ENCODE measurements around the gene TTI1. TPM values are rescaled to one million over a fixed set of nuclear protein-coding genes. Genes with fewer than 3 reads are reported as not detected.

The TTI1 gene
- total and polyA plus RNA-seq, 2 experiments from 2014 or later = 17.8 to 56.4 TPM

GRCh38 chr20:38081575-38081974 lies 48.3 kb upstream of the TTI1 start:
- no peaks in the 10 kb centered on the region; the same call in 2 of the 3 replicates for H3K4me1 Mint-ChIP-seq
- H3K27ac Mint-ChIP-seq = no peak overlapping the region
- no peak overlapping the region for H3K4me2 ChIP-seq
- H3K27me3 ChIP-seq (ENCODE audit: insufficient read depth) = no peaks in the 10 kb centered on the region
- H3K27ac ChIP-seq (ENCODE audit: low read depth) = no peak overlapping the region
- no peaks in the 10 kb centered on the region for H3K27me3 Mint-ChIP-seq (ENCODE audit: insufficient read depth, low read depth, poor library complexity)
- ATAC-seq (no peak), DNase-seq (ENCODE audit: low spot score) (no peak)
- H3K4me3 ChIP-seq = no peak overlapping the region
- H3K9me2 ChIP-seq (ENCODE audit: insufficient read depth) = no peaks in the 10 kb centered on the region
- peaks cover 17% of the 10 kb centered on the region for H4K20me1 ChIP-seq (replicated peaks; ENCODE audit: insufficient read depth)
- H3K36me3 ChIP-seq (ENCODE audit: insufficient read depth) = 0 out of 2 replicates have a peak, but pooled peaks cover 3% of the 10 kb centered on the region
- H3K9me3 Mint-ChIP-seq = no peaks in the 10 kb centered on the region
- peaks cover 51% of the 10 kb centered on the region for H3K79me2 ChIP-seq (replicated peaks; ENCODE audit: insufficient read depth)
- H3K4me1 ChIP-seq (ENCODE audit: insufficient read depth) = no peaks in the 10 kb centered on the region
- no peak overlapping the region for H2AFZ ChIP-seq
- H3F3A ChIP-seq (replicated peaks; ENCODE audit: low read depth) = no peaks in the 10 kb centered on the region
- no peak overlapping the region for H3K4me3 Mint-ChIP-seq
- TF ChIP-seq CREB1 (CRISPR knock-in tag; IDR thresholded peaks at IDR 0.05; ENCODE audit: low read depth) (no peak), CTCF (conservative IDR thresholded peaks at IDR 0.05; ENCODE audit: low read depth in 2 of 2) (no peak)
- H3K36me3 Mint-ChIP-seq (ENCODE audit: low read depth) = peaks cover 39% of the 10 kb centered on the region

GRCh38 chr20:38079353-38079752 lies 46.1 kb upstream of the TTI1 start:
- no peaks in the 10 kb centered on the region for H3K27me3 Mint-ChIP-seq (ENCODE audit: insufficient read depth, low read depth, poor library complexity)
- ATAC-seq = no peak
- Histone ChIP-seq H2AFZ (no peak overlapping the region), H3K79me2 (replicated peaks; ENCODE audit: insufficient read depth) (peaks cover 65% of the 10 kb centered on the region), H3K4me2 (no peak overlapping the region), H3K4me1 (ENCODE audit: insufficient read depth) (no peaks in the 10 kb centered on the region), H3K36me3 (ENCODE audit: insufficient read depth) (0 out of 2 replicates have a peak, but pooled peaks cover 3% of the 10 kb centered on the region), H3K4me3 (no peak overlapping the region), H3K27me3 (ENCODE audit: insufficient read depth) (no peaks in the 10 kb centered on the region), H3F3A (replicated peaks; ENCODE audit: low read depth) (no peaks in the 10 kb centered on the region), H4K20me1 (replicated peaks; ENCODE audit: insufficient read depth) (peaks cover 26% of the 10 kb centered on the region), H3K27ac (ENCODE audit: low read depth) (no peak overlapping the region), H3K9me2 (ENCODE audit: insufficient read depth) (no peaks in the 10 kb centered on the region)
- DNase-seq (ENCODE audit: low spot score) = no peak
- no peak overlapping the region for H3K4me3 Mint-ChIP-seq
- H3K9me3 Mint-ChIP-seq = no peaks in the 10 kb centered on the region
- peaks cover 42% of the 10 kb centered on the region for H3K36me3 Mint-ChIP-seq (ENCODE audit: low read depth)
- H3K27ac Mint-ChIP-seq = no peak overlapping the region
- H3K4me1 Mint-ChIP-seq = peaks cover 4% of the 10 kb centered on the region; the same call in 2 of the 3 replicates
- no peak for TF ChIP-seq STAT1 (IDR thresholded peaks at IDR 0.05; ENCODE audit: unreplicated experiment)
- no peak for TF ChIP-seq POLR2AphosphoS5 (IDR thresholded peaks at IDR 0.05; ENCODE audit: low read depth)

- no peaks in the 10 kb centered on the region for H3F3A ChIP-seq (replicated peaks; ENCODE audit: low read depth)
- Mint-ChIP-seq H3K27ac (no peak overlapping the region), H3K27me3 (ENCODE audit: insufficient read depth, low read depth, poor library complexity) (peaks cover 2% of the 10 kb centered on the region), H3K9me3 (no peaks in the 10 kb centered on the region), H3K36me3 (ENCODE audit: low read depth) (peaks cover 42% of the 10 kb centered on the region), H3K4me1 (peaks cover 7% of the 10 kb centered on the region), H3K4me3 (no peak overlapping the region)
- H3K27ac ChIP-seq (ENCODE audit: low read depth) = no peak overlapping the region
- no peaks in the 10 kb centered on the region for H3K4me1 ChIP-seq (ENCODE audit: insufficient read depth)
- H3K9me2 ChIP-seq (ENCODE audit: insufficient read depth) = no peaks in the 10 kb centered on the region
- 0 out of 2 replicates have a peak, but pooled peaks cover 3% of the 10 kb centered on the region for H3K36me3 ChIP-seq (ENCODE audit: insufficient read depth)
- ATAC-seq = no peak
- no peak for TF ChIP-seq JUNB (IDR thresholded peaks at IDR 0.05; ENCODE audit: unreplicated experiment)
- no peak for TF ChIP-seq STAT1 (IDR thresholded peaks at IDR 0.05; ENCODE audit: unreplicated experiment)
- no peak for DNase-seq (ENCODE audit: low spot score)
- H2AFZ ChIP-seq = no peak overlapping the region
- no peak overlapping the region for H3K4me3 ChIP-seq
- H3K79me2 ChIP-seq (replicated peaks; ENCODE audit: insufficient read depth) = peaks cover 64% of the 10 kb centered on the region
- no peaks in the 10 kb centered on the region for H3K27me3 ChIP-seq (ENCODE audit: insufficient read depth)
- no peak overlapping the region for H3K4me2 ChIP-seq
- peaks cover 27% of the 10 kb centered on the region for H4K20me1 ChIP-seq (replicated peaks; ENCODE audit: insufficient read depth)
Measured at GRCh38 chr20:38078084-38078483, 44.8 kb upstream of the TTI1 start.
